ENCODE data around the gene NTN4. TPM values are rescaled to one million over a fixed set of nuclear protein-coding genes. Genes with fewer than 3 reads are reported as not detected.

NTN4 gene
- polyA plus RNA-seq, 1 of the 3 experiments (the other 2 are of a cell fraction): 0.08 TPM

DNA sequence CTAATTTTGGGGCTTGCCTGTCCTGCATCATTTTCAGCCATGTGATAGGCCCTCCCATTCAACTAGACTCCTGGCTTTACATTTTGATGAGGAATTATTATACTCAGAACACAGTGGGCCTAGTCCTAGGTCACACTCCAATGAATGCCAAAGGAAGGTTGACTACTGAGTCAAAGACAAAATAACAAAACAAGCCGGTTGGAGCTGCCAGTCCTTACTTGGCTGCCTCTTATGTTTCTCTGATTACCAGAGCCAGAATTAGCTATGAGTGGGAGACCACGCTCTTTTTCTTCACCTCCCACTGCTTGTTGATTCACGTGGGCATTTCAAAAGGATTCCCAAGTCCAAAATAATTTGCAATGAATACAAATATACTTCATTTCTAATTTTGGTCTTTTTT, 161.2 kb downstream of the NTN4 start (continued):
- TF ChIP-seq GATA2 (CRISPR knock-in tag; IDR thresholded peaks at IDR 0.05) (no peak), YY1 (IDR thresholded peaks at IDR 0.05; ENCODE audit: low read depth) (no peak), POLR2AphosphoS5 (IDR thresholded peaks at IDR 0.05; ENCODE audit: low read depth, low read length) (no peak), NFIC (IDR thresholded peaks at IDR 0.05; ENCODE audit: borderline replicate concordance) (no peak), NRF1 (IDR thresholded peaks at IDR 0.05; ENCODE audit: low read depth, low read length) (no peak)

- no peaks in the 10 kb centered on the region for H4K20me1 ChIP-seq (ENCODE audit: insufficient read depth)
- no peak overlapping the region for H3K27ac ChIP-seq (ENCODE audit: low read depth in 2 of 2, low read length in 1 of 2)
- DNase-seq: no peak
- no peak overlapping the region for H3K4me3 ChIP-seq (ENCODE audit: low read depth in 2 of 2, low read length in 1 of 2)
- no peaks in the 10 kb centered on the region for H3K79me2 ChIP-seq (ENCODE audit: insufficient read depth)
- no peaks in the 10 kb centered on the region for H3K9me3 ChIP-seq
- WGBS (ENCODE audit: low lambda C conversion rate): 59% methylated on average over 5 of the region's 5 CpGs
- H3K36me3 ChIP-seq (replicated peaks in 1 of 2; ENCODE audit: control insufficient read depth in 1 of 2, insufficient read depth in 2 of 2, low read length in 1 of 2): no peaks in the 10 kb centered on the region
- H3K9me2 ChIP-seq: no peaks in the 10 kb centered on the region
- CTCF ChIA-PET: interaction anchor here (0.7 to 1.2 kb wide), 2 partner anchors 222 to 291 kb away, joined by 3 read pairs; no protein-coding TSS in a partner anchor
- H2AFZ ChIP-seq (ENCODE audit: low read depth): no peak overlapping the region
- H3K4me2 ChIP-seq: no peak overlapping the region
- H3K9ac ChIP-seq: no peak overlapping the region
- no peaks in the 10 kb centered on the region for H3F3A ChIP-seq (replicated peaks; ENCODE audit: insufficient read depth)
- no peaks in the 10 kb centered on the region for H3K4me1 ChIP-seq (ENCODE audit: control insufficient read depth in 1 of 2, insufficient read depth in 2 of 2, low read depth in 1 of 2, low read length in 1 of 2)
- POLR2A ChIA-PET: no interaction called here
- no peaks in the 10 kb centered on the region for H3K27me3 ChIP-seq (ENCODE audit: insufficient read depth)
- TF ChIP-seq GABPA (IDR thresholded peaks at IDR 0.05; ENCODE audit: low read depth): no peak
- no peak for TF ChIP-seq FOSL2 (IDR thresholded peaks at IDR 0.05; ENCODE audit: borderline replicate concordance, low read depth)
- TF ChIP-seq, protein P1, sequence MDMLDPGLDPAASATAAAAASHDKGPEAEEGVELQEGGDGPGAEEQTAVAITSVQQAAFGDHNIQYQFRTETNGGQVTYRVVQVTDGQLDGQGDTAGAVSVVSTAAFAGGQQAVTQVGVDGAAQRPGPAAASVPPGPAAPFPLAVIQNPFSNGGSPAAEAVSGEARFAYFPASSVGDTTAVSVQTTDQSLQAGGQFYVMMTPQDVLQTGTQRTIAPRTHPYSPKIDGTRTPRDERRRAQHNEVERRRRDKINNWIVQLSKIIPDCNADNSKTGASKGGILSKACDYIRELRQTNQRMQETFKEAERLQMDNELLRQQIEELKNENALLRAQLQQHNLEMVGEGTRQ (IDR thresholded peaks at IDR 0.05; ENCODE audit: borderline replicate concordance, low read depth, low read length): no peak
- TF ChIP-seq RFX5 (IDR thresholded peaks at IDR 0.05; ENCODE audit: low read length): no peak
- no peak for TF ChIP-seq JUND (IDR thresholded peaks at IDR 0.05)
- TF ChIP-seq GATA2 (CRISPR knock-in tag; IDR thresholded peaks at IDR 0.05): no peak
- TF ChIP-seq, protein P2, sequence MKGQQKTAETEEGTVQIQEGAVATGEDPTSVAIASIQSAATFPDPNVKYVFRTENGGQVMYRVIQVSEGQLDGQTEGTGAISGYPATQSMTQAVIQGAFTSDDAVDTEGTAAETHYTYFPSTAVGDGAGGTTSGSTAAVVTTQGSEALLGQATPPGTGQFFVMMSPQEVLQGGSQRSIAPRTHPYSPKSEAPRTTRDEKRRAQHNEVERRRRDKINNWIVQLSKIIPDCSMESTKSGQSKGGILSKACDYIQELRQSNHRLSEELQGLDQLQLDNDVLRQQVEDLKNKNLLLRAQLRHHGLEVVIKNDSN (IDR thresholded peaks at IDR 0.05; ENCODE audit: borderline replicate concordance, low read depth): no peak
- no peak for TF ChIP-seq PBX3 (IDR thresholded peaks at IDR 0.05)
- no peak for TF ChIP-seq TAF1 (IDR thresholded peaks at IDR 0.05; ENCODE audit: borderline replicate concordance, low read depth, low read length)
- TF ChIP-seq NRF1 (IDR thresholded peaks at IDR 0.05; ENCODE audit: low read depth, low read length): no peak
- TF ChIP-seq ELF1 (IDR thresholded peaks at IDR 0.05): no peak
- no peak for TF ChIP-seq MEF2A (IDR thresholded peaks at IDR 0.05; ENCODE audit: borderline replicate concordance, low read depth)
- no peak for TF ChIP-seq YY1 (IDR thresholded peaks at IDR 0.05; ENCODE audit: low read depth)
- TF ChIP-seq IRF3 (IDR thresholded peaks at IDR 0.05; ENCODE audit: low read depth, low read length): no peak
- no peak for TF ChIP-seq REST (IDR thresholded peaks at IDR 0.05; ENCODE audit: low read depth, low read length)
- TF ChIP-seq, protein P3, sequence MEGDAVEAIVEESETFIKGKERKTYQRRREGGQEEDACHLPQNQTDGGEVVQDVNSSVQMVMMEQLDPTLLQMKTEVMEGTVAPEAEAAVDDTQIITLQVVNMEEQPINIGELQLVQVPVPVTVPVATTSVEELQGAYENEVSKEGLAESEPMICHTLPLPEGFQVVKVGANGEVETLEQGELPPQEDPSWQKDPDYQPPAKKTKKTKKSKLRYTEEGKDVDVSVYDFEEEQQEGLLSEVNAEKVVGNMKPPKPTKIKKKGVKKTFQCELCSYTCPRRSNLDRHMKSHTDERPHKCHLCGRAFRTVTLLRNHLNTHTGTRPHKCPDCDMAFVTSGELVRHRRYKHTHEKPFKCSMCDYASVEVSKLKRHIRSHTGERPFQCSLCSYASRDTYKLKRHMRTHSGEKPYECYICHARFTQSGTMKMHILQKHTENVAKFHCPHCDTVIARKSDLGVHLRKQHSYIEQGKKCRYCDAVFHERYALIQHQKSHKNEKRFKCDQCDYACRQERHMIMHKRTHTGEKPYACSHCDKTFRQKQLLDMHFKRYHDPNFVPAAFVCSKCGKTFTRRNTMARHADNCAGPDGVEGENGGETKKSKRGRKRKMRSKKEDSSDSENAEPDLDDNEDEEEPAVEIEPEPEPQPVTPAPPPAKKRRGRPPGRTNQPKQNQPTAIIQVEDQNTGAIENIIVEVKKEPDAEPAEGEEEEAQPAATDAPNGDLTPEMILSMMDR (IDR thresholded peaks at IDR 0.05): no peak
- no peak for TF ChIP-seq SIN3A (IDR thresholded peaks at IDR 0.05; ENCODE audit: borderline replicate concordance, low read depth, low read length)
- TF ChIP-seq EP300 (IDR thresholded peaks at IDR 0.05; ENCODE audit: borderline replicate concordance in 1 of 2, low read depth in 1 of 2, low read length in 1 of 2): no peak
- no peak for TF ChIP-seq EZH2phosphoT487 (IDR thresholded peaks at IDR 0.05; ENCODE audit: borderline replicate concordance, low read depth)
These were observed 163.7 kb downstream of the NTN4 start for GRCh38 chr12:95626854-95627253.
